ENCODE data around the gene TMEM40.

Gene TMEM40

GRCh38 chr3:12759097-12759679, at the start of gene TMEM40:
TMEM40 (minus strand) TSS chr3:12759259; CDS start chr3:12749832, 9,427 bp downstream.
- peak; percentile 77 to 93 for DNase-seq (ENCODE audit: low read depth in 1 of 2, low spot score in 1 of 2)
- in situ Hi-C loops (cut with HindIII; ENCODE audit: low pct_unique_long_range_greater_than_20kb, low sequenced_read_pairs), result no loop called here
- TF ChIP-seq JUND (IDR thresholded peaks at IDR 0.05; ENCODE audit: low read depth), result no peak

- TF ChIP-seq JUND (IDR thresholded peaks at IDR 0.05; ENCODE audit: low read depth), result no peak
- in situ Hi-C loops (cut with HindIII; ENCODE audit: low pct_unique_long_range_greater_than_20kb, low sequenced_read_pairs), result no loop called here
- no peak for DNase-seq (ENCODE audit: low read depth in 1 of 2, low spot score in 1 of 2)
Observed at GRCh38 chr3:12808587-12808986, 49.5 kb upstream of the TMEM40 start.

- DNase-seq (ENCODE audit: low read depth in 1 of 2, low spot score in 1 of 2), result no peak
- TF ChIP-seq JUND (IDR thresholded peaks at IDR 0.05; ENCODE audit: low read depth), result no peak
- in situ Hi-C loops (cut with HindIII; ENCODE audit: low pct_unique_long_range_greater_than_20kb, low sequenced_read_pairs), result no loop called here
Observed at GRCh38 chr3:12807601-12808359, 48.7 kb upstream of the TMEM40 start.

GRCh38 chr3:12807066-12807465, 48.0 kb upstream of the TMEM40 start:
- in situ Hi-C loops (cut with HindIII; ENCODE audit: low pct_unique_long_range_greater_than_20kb, low sequenced_read_pairs), result no loop called here
- no peak for DNase-seq (ENCODE audit: low read depth in 1 of 2, low spot score in 1 of 2)
- TF ChIP-seq JUND (IDR thresholded peaks at IDR 0.05; ENCODE audit: low read depth), result no peak

- in situ Hi-C loops (cut with HindIII; ENCODE audit: low pct_unique_long_range_greater_than_20kb, low sequenced_read_pairs), result no loop called here
- no peak for DNase-seq (ENCODE audit: low read depth in 1 of 2, low spot score in 1 of 2)
- no peak for TF ChIP-seq JUND (IDR thresholded peaks at IDR 0.05; ENCODE audit: low read depth)
Observed at GRCh38 chr3:12803371-12803770, 44.3 kb upstream of the TMEM40 start.

GRCh38 chr3:12799525-12800440, 40.7 kb upstream of the TMEM40 start:
- in situ Hi-C loops (cut with HindIII; ENCODE audit: low pct_unique_long_range_greater_than_20kb, low sequenced_read_pairs), result no loop called here
- DNase-seq (ENCODE audit: low read depth in 1 of 2, low spot score in 1 of 2), result no peak
- TF ChIP-seq JUND (IDR thresholded peaks at IDR 0.05; ENCODE audit: low read depth), result no peak

GRCh38 chr3:12798559-12799179, 39.6 kb upstream of the TMEM40 start:
- DNase-seq (ENCODE audit: low read depth in 1 of 2, low spot score in 1 of 2), result no peak
- in situ Hi-C loops (cut with HindIII; ENCODE audit: low pct_unique_long_range_greater_than_20kb, low sequenced_read_pairs), result no loop called here
- no peak for TF ChIP-seq JUND (IDR thresholded peaks at IDR 0.05; ENCODE audit: low read depth)

- DNase-seq (ENCODE audit: low read depth in 1 of 2, low spot score in 1 of 2), result no peak
- no peak for TF ChIP-seq JUND (IDR thresholded peaks at IDR 0.05; ENCODE audit: low read depth)
- in situ Hi-C loops (cut with HindIII; ENCODE audit: low pct_unique_long_range_greater_than_20kb, low sequenced_read_pairs), result no loop called here
Observed at GRCh38 chr3:12797892-12798558, 39.0 kb upstream of the TMEM40 start.

- no peak for DNase-seq (ENCODE audit: low read depth in 1 of 2, low spot score in 1 of 2)
Observed at GRCh38 chr3:12797124-12797891, 38.2 kb upstream of the TMEM40 start.

GRCh38 chr3:12796171-12797123, 37.4 kb upstream of the TMEM40 start, which contains the start of gene CAND2:
CAND2 (plus strand) TSS chr3:12796680; CDS start chr3:12796721, 41 bp downstream.
- TF ChIP-seq JUND (IDR thresholded peaks at IDR 0.05; ENCODE audit: low read depth), result no peak
- peak in 1 of 2 experiments; percentile 44 for DNase-seq (ENCODE audit: low read depth in 1 of 2, low spot score in 1 of 2)
- in situ Hi-C loops (cut with HindIII; ENCODE audit: low pct_unique_long_range_greater_than_20kb, low sequenced_read_pairs), result no loop called here

More at GRCh38 chr3:12797124-12797891, 38.2 kb upstream of the TMEM40 start:
- no peak for TF ChIP-seq JUND (IDR thresholded peaks at IDR 0.05; ENCODE audit: low read depth)
- in situ Hi-C loops (cut with HindIII; ENCODE audit: low pct_unique_long_range_greater_than_20kb, low sequenced_read_pairs), result no loop called here
